ENCODE data around the gene TFAP2A.

Gene TFAP2A

DNA sequence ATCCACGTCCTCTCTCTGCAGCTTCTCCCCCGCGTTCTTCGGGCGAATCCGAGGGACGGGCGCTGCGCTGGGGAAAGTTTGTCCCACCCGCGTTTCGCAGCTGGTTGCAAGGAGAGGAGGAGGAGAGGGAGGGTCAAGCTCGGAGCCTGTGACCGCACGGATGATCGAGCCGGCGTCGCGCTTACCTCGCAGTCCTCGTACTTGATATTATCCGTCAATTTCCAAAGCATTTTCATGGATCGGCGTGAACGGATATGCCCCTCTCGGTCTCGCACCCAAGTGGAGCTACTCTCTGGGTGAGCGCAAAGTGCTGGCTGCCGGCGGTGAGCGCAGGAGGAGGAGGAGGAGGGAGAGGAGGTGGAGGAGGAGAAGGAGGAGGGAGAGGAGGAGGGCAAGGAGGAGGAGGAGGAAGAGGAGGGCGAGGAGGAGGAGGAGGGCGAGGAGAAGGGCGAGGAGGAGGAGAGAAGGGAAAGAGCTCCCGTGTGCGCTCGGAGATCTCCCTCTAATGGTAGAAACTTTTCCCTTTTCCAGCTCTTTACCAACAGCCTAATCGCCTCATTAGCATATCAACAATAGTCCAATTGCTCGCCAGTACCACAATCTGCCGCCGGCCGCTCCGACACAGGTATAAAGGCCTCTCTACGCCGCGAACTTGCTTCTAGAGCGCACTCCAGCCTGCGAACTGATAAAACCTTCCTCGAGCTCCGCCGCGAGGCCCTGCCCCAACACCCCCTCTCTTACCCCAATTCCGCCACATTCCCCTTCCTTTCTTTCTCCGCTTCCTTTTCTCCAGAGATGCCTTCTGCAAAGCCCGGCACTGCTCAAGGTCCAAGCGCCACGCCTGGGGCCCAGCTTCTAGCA, at the start of gene TFAP2A:
Gene TFAP2A (minus strand): TSS at position 319 of the 861 bp plus-strand sequence. CDS start 83 bp downstream, at position 236.
- DNase-seq: no peak

DNA sequence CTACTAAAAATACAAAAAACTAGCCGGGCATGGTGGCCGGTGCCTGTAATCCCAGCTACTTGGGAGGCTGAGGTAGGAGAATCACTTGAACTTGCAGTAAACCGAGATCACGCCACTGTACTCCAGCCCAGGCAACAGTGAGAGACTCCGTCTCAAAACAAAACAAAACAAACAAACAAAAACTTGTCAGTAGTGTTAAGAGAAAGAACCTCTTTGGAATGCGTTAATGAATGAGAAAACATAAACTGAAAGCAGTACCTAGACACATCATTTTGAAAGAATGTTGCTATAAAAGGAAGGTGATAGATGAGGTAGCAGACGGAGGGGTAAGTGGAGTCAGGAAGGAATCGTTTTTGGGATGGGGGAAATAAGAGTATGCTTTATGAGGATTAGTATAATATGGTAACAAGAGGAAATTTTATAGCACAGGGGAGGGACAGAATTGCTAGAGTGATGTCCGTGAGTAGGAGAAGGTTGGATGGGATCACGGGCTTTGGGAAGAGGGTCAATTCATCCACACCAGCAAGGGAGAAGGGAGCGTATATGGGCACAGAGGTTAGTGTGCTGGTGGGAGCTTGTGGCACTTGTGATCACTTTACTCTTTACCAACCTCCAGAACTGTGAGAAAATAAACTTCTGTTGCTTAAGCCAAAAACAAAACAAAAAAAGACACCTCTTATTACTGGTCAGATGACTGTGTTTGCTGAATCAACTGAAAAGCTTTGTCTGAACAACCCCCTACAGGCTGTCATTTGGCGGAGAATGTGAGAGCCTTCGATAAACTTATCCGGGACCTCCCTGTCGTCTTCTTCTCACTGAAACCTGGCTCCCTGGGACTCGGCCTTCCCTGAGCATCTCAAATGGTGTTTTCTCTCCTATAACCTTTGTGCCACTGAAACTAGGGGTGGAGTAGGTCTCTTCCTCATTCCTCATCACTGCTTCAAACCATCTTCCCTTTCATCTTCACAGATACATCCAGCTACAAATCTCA, 48.9 kb upstream of the TFAP2A start:
- DNase-seq: no peak

- DNase-seq: no peak
Measured at GRCh38 chr6:10463040-10463439, 48.2 kb upstream of the TFAP2A start.

DNA sequence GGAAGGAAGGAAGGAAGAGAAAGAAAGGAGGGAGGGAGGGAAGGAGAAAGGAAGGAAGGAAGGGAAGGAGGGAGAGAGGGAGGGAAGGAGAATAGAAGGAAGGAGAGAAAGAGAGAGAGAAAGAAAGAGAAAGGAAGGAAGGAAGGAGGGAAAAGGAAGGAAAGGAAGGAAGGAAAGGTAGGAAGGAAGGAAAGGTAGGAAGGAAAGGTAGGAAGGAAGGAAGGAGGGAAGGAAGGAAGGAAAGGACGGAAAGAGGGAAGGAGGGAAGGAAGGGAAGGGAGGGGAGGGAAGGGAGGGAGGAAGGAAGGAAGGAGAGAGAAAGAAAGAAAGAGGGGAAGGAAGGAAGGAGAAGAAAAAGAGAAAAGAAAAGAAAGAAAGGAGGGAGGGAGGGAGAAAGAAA, 47.0 kb upstream of the TFAP2A start:
- DNase-seq: no peak

DNA sequence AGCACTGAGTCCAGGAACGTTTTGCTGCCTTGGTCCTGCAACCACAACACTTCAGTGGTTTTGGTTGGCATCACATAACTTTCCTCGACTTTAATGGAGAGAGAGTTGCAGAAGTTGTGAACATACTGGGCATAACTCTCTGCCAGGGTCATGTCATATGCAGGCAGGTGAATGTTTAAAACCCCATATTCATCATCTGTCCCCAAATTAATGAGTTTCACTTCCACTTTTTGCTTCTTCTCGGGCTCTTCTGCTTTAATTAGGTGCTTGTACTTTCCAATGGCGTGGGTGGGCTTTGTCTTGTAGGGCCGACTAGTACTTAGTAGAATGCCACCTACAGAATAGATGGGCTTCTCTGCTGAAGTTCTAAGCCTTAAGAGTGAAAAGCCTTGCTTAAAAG, 45.2 kb upstream of the TFAP2A start:
- DNase-seq: no peak

DNA sequence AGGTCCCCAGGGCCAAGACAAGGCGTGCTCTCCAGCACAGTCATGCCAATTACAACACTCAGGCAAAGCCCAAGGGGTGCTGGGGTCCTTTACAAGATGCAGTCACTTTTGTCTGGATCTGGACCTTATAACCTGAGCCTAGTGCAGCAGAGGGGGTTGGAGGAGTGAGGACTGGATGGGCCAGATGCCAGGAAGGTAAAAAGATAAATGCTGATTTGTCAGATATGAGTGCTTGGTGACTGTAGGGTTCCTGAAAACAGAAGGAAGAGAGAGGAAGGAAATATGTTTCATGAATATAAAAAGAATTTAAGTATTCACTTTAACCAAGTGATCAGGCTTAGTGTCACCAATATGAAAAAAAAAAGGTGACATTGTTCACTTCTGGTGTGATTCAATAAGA, 43.4 kb upstream of the TFAP2A start:
- DNase-seq: no peak

DNA sequence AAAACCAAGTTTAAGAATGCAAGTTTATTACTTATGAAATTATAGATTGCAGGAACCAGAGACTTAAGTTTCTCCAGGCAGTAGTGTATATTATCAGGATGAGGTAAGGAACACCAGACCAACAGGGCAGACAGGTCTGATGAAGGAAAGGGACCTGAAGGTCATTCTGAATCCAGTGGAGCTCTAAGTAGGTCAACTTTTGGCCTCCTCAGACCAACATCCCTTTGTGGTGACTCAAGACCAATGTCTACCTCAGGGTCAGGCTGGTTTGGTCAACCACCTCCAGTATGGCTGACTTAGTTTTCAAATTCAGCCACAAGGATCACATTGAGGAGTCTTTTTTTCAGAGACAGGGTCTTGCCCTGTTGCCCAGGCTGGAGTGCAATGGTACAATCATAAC, 38.7 kb upstream of the TFAP2A start:
- DNase-seq: no peak

- DNase-seq: no peak
Measured at GRCh38 chr6:10451828-10452509, 37.1 kb upstream of the TFAP2A start.

DNA sequence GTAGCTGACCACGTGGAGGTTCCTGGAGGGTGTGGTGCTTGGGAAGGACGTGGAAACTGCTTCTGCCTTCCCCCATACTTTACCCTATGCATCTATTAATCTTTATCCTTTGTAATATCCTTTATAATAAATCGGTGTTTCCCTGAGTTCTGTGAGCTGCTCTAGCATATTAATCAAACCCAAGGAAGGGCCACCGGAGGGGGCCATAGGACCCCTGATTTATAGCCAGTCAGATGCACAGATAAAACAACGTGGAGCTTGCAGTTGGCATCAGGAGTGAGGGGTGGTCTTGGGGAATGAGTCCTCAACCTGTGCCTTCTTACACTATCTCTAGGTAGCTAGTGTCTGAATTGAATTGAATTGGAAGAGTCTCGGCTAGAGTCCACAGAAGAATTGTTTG, 36.5 kb upstream of the TFAP2A start:
- DNase-seq: no peak

- no peak for DNase-seq
Measured at GRCh38 chr6:10449751-10450150, 34.9 kb upstream of the TFAP2A start.

DNA sequence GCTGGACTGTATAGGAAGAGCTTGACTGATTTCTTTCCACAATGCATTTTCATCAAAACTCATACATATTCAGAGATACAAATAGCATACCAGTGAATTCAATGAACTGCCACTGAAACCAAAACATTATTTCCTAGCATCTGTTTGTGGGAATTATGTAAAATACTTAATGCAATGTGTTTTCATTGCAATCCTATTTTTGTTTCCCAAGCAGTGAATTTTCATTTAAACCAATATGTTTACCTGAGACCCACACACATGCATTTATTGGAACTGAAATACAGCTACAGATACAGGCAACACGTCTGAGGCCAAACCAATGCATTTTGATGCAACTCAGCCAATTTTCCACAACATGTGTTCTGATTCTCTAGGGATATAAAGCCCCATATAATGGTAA, 33.2 kb upstream of the TFAP2A start:
- no peak for DNase-seq

DNA sequence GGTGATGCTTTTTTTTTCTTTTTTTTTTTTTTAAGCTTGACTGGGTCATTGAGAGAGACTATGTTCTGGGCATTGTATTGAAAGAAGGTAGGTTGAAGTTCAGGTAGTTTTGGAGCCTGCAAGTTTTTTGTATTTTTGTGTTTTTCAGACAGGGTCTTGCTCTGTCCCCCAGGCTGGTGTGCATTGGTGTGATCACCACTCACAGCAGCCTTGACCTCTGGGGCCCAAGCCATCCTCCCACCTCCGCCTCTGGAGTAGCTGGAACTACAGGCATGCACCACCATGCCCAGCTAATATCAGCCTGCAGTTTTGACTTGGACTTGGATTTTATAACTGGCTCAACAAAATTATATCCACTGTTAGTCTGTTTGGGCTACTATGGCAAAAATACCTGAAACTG, 31.7 kb upstream of the TFAP2A start:
- DNase-seq: no peak

DNA sequence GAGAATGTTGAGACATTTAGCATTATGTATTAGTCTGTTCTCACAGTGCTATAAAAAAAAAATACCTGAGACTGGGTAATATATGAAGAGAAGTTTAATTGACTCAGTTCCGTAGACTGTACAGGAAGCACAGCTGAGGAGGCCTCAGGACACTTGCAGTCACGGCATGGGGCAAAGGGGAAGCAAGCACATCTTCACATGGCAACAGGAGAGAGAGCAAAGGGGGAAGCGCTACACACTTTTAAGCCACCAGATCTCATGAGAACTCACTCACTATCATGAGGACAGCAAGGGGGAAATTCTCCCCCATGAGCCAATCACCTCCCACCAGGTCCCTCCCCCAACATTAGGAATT, 26.8 kb upstream of the TFAP2A start:
- no peak for DNase-seq

DNA sequence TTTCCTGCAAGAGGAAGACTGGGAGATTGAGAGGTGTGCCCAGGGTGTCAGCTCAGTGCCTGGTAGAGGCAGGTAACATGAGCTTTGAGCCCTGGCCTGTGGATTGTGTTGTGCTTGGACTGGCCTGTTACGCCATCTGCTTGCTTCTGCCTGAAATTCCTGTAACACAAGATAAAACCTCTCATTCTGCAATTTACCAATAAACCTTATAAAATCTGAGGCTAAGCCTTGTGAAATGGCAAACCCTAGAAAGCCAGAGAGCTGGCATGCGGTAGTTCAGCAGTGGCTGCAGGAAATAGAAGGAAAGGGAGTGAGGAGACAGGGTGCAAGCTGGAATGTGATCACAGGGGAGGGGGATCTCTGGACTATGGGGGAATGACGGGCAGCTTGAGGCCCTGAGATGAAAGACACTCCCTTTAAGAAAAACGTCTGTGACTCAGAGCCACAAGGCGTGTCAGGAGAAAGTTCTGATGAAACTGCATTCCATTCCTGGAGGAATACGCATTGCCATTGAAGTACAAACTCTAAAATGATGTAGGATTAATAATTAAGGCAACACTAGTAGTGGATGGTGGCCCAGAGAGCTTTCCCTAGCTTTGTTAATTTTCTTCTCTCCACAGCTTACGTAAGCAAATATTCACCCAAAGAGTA, 26.3 kb upstream of the TFAP2A start:
- no peak for DNase-seq

- no peak for DNase-seq
Measured at GRCh38 chr6:10437891-10438290, 23.0 kb upstream of the TFAP2A start.

DNA sequence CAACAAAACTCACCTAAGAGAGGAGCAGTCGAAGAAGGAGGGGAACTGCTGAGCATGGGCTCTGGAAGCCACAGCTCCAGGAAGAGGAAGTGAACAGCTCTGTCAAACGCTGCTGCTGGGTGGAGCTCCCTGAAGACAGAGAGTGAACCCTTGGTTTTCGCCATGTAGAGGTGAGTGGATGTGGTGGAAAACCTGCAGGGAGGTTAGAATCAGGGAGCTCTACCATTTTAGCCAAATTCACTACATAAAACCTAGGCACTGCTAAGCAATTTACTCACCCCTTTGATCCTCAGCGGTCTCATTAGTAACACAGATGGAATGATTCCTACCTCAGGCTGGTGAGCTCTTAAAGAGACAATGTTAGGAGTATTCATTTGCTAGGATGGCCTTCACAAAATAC, 19.4 kb upstream of the TFAP2A start:
- no peak for DNase-seq

- no peak for DNase-seq
Measured at GRCh38 chr6:10433322-10433721, 18.4 kb upstream of the TFAP2A start.

GRCh38 chr6:10431423-10432164, 16.7 kb upstream of the TFAP2A start:
- no peak for DNase-seq

DNA sequence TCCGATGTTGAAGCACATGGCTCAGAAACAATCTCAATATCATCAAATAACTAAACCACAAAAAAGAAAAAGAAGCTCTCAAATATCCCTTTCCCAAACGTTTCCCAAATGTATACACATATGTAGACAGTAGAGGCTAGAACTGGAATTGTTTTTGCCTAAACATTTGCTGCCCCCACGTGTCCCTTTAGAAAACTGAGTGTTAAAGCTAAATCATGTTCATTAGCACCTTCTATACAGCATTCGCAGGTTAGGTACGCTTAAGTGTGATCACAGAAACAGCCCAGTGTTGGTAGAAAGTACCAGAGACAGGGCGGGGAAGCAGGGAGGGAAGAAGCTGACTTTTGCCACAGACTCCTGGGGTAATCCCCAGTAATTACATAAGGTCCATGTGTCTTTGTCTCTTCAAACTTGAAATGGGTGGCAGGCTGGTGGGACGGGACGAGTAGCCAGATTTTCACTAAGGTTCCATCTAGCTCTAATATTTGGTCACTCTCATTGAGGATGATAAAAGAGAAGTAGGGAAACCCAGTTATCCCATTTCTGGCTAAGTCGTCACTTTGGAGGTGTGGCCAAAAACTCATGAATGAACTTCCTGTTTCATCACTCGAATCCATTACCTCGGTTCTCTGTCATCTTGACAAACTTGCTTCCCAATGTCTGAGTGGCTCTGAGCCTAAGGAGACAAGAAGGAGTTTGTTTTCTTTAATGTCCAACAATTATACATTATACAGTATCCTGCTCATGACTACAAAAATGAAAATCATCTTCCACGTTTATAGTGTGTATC, 15.0 kb upstream of the TFAP2A start:
- DNase-seq: peak; percentile 57

GRCh38 chr6:10426781-10427279, 12.0 kb upstream of the TFAP2A start:
- DNase-seq: no peak
